Smooth muscle cell of bladder (primary cell): Measurements from ENCODE around the gene ADA. TPM values are rescaled to one million over a fixed set of nuclear protein-coding genes. Genes with fewer than 3 reads are reported as not detected.

ENCODE experiments used
- total RNA-seq: library from RNA; depleted of rRNA; stranded (reverse); fragments of >200 nt; gene quantifications from 2 replicates; pipeline ENCODE4 v1.2.3, GENCODE V29; 2014

The ADA gene
- total RNA-seq, result 5.3 and 14.7 TPM in 2 replicates

GRCh38 chr20:44651684-44652423 lies at the start of gene ADA:
Gene ADA (minus strand): TSS chr20:44651699. CDS start chr20:44651607, 92 bp downstream.

DNA sequence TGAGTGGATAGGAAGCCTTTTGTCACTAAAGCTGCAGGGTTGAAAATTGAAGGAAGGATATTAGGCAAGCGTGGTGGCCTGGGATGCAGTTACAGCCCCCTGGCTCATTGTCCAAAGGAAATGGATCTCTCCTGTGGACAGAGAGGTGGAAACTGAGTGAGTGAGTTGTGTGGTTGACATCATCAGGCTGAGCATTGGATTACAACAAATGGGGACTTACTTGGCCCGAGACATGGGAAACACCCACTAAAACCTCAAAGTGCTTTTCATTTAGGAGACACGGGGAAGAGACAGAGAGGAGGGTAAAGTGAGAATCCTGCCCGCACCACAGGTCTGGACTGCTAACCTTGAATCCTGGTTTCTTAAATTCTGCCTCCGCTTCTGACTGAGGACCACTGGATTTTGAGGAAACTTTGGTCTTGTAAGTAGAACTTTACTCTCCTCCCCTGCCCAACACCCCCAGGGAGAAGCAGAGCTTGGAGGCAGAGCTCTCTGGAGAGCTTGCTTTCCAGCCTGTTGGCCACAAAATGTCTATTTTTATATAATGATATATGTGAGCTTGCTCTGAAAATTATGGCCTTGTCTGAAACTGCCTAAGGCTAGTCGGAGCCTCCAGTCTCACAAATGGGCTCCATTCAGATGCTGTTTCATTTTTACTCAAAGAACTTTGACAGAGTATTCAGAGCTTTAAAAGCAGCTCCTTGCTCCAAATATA lies 69.0 kb downstream of the ADA start, which contains the start of gene PKIG:
Gene PKIG (plus strand): TSS at position 269 of the 715 bp plus-strand sequence. CDS start 31,978 bp downstream, outside the sequence.

Other genes with a start within 250 kb of the ADA start
- 7.1 and 9.2 TPM in 2 replicates for gene TTPAL, start 175.8 kb downstream of the ADA start, total RNA-seq
- 118 and 157 TPM in 2 replicates for gene SERINC3, start 129.6 kb downstream of the ADA start, total RNA-seq
- gene PKIG, start 69.1 kb downstream of the ADA start, total RNA-seq, result 88.0 and 120 TPM in 2 replicates
- gene CCN5, start 63.7 kb upstream of the ADA start, total RNA-seq, result 1.1 and 5.0 TPM in 2 replicates
- gene KCNK15, start 94.2 kb upstream of the ADA start, total RNA-seq, result 0.28 and 0.83 TPM in 2 replicates
- under 0.01 TPM in 1 of 2 replicates, not detected in the other for gene RIMS4, start 158.8 kb upstream of the ADA start, total RNA-seq
- 58.6 and 73.9 TPM in 2 replicates for gene YWHAB, start 234.0 kb upstream of the ADA start, total RNA-seq